Esophagus (tissue), 2 donors: Measurements from ENCODE around the gene CCDC88B. TPM values are rescaled to one million over a fixed set of nuclear protein-coding genes. Genes with fewer than 3 reads are reported as not detected.
"Not testable (repeated sequence)": the region's sequence is repeated elsewhere in the genome, so short reads cannot be mapped to it uniquely, and the experiment has no call there.

Experiments
- H3K27ac ChIP-seq, 2 donors: one replicate each; pipeline ENCODE4 v1.5.1; 2013; ENCODE audit warnings: low read depth in 2 of 2, mild to moderate bottlenecking in 2 of 2, inconsistent platforms in 1 of 2, low read length in 1 of 2, moderate library complexity in 1 of 2
- H3K27me3 ChIP-seq, 2 donors: one replicate each; pipeline ENCODE4 v1.6.1; 2013; ENCODE audit warnings: low read length in 2 of 2, control low read depth in 1 of 2, mild to moderate bottlenecking in 1 of 2; ENCODE audit not compliant: insufficient read depth in 2 of 2, control insufficient read depth in 1 of 2
- H3K36me3 ChIP-seq, 2 donors: one replicate each; pipeline ENCODE4 v1.6.1; 2013; ENCODE audit warnings: low read length in 1 of 2; ENCODE audit not compliant: control insufficient read depth in 2 of 2, insufficient read depth in 2 of 2
- H3K4me1 ChIP-seq, 2 donors: one replicate each; pipeline ENCODE4 v1.6.1; 2013; ENCODE audit warnings: low read length in 1 of 2; ENCODE audit not compliant: control insufficient read depth in 2 of 2, insufficient read depth in 2 of 2
- H3K4me3 ChIP-seq, 2 donors: one replicate each; pipeline ENCODE4 v1.5.1; 2013; ENCODE audit warnings: low read length in 2 of 2, mild to moderate bottlenecking in 2 of 2, low read depth in 1 of 2, moderate library complexity in 1 of 2
- H3K9me3 ChIP-seq, 2 donors: one replicate each; pipeline ENCODE4 v1.6.1; 2013; ENCODE audit warnings: mild to moderate bottlenecking in 2 of 2, low read depth in 1 of 2, low read length in 1 of 2, moderate library complexity in 1 of 2; ENCODE audit not compliant: control insufficient read depth in 2 of 2, insufficient read depth in 1 of 2
- WGBS, 2 donors: extraction: QIAGEN DNeasy Blood & Tissue Kit; methylation state at CpG; one replicate each; pipeline ENCODE4 v1.1.7; 2013; 5-methylcytosine and 5-hydroxymethylcytosine counted together
- polyA plus RNA-seq, 2 donors: library from polyadenylated mRNA; stranded (reverse); fragments of 200-250 nt; gene quantifications; one replicate each; pipeline ENCODE4 v1.2.3, GENCODE V29; 2013
- donor health status: healthy with polysubstance abuse.
- donor health status: Bipolar disorder and iron deficiency.

Gene CCDC88B
- polyA plus RNA-seq, 2 donors: 11.2 to 33.3 TPM

DNA sequence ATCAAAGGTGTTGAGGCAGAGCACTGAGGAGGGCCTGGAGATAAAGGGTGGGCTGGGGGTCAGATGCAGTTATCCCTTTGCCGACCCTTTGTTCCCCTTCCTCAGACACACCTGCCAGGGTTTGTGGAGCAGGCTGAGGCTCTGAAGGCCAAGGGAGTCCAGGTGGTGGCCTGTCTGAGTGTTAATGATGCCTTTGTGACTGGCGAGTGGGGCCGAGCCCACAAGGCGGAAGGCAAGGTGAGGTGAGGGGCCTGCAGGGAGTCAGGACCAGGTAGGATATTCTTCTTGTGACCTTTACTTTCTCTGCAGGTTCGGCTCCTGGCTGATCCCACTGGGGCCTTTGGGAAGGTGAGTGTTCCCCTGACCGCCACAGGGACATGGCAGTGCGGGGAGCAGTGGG is 19.4 kb upstream of the CCDC88B start:
- Histone ChIP-seq H3K27ac (peak overlapping the region; percentile 88 to 93), H3K4me1 (peaks cover 0 to 26% of the 10 kb centered on the region in 2 donors)

GRCh38 chr11:64321026-64321425 is 19.0 kb upstream of the CCDC88B start:
- Histone ChIP-seq H3K27me3 (no peaks in the 10 kb centered on the region), H3K9me3 (no peaks in the 10 kb centered on the region), H3K4me1 (peaks cover 0 to 26% of the 10 kb centered on the region in 2 donors), H3K27ac (peak overlapping the region; percentile 88 to 93), H3K36me3 (peaks cover 0 to 18% of the 10 kb centered on the region in 2 donors), H3K4me3 (no peak overlapping the region)
- 59 to 63% methylated on average over 5 of the region's 5 CpGs for WGBS, 2 donors

More for the DNA sequence above, 19.4 kb upstream of the CCDC88B start:
- Histone ChIP-seq H3K36me3 (peaks cover 0 to 20% of the 10 kb centered on the region in 2 donors), H3K4me3 (no peak overlapping the region), H3K27me3 (no peaks in the 10 kb centered on the region), H3K9me3 (no peaks in the 10 kb centered on the region)
- WGBS, 2 donors: 87 to 91% methylated on average over 7 of the region's 7 CpGs

DNA sequence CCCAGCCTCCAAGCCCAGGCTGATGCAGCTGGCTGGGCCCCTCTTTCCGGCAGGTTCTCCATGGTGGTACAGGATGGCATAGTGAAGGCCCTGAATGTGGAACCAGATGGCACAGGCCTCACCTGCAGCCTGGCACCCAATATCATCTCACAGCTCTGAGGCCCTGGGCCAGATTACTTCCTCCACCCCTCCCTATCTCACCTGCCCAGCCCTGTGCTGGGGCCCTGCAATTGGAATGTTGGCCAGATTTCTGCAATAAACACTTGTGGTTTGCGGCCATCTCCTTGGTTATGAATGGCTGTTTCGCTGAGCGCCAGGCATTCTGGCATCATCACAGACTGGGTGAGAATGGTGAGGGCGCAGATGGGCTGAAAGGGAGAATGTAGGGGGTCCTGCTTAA is 18.5 kb upstream of the CCDC88B start:
- Histone ChIP-seq H3K4me1 (peaks cover 0 to 26% of the 10 kb centered on the region in 2 donors), H3K36me3 (peaks cover 0 to 14% of the 10 kb centered on the region in 2 donors), H3K4me3 (no peak overlapping the region), H3K9me3 (no peaks in the 10 kb centered on the region), H3K27ac (peak overlapping the region; percentile 88 to 93), H3K27me3 (no peaks in the 10 kb centered on the region)
- 47 to 52% methylated on average over 5 of the region's 5 CpGs for WGBS, 2 donors

GRCh38 chr11:64322925-64323260 is 17.1 kb upstream of the CCDC88B start:
- H3K27me3 ChIP-seq: no peaks in the 10 kb centered on the region
- WGBS, 2 donors: 66 to 77% methylated on average over 7 of the region's 7 CpGs
- H3K9me3 ChIP-seq: no peaks in the 10 kb centered on the region
- peaks cover 0 to 14% of the 10 kb centered on the region in 2 donors for H3K36me3 ChIP-seq
- no peak overlapping the region for H3K4me3 ChIP-seq
- H3K4me1 ChIP-seq: peaks cover 0 to 26% of the 10 kb centered on the region in 2 donors
- H3K27ac ChIP-seq: no peak overlapping the region

DNA sequence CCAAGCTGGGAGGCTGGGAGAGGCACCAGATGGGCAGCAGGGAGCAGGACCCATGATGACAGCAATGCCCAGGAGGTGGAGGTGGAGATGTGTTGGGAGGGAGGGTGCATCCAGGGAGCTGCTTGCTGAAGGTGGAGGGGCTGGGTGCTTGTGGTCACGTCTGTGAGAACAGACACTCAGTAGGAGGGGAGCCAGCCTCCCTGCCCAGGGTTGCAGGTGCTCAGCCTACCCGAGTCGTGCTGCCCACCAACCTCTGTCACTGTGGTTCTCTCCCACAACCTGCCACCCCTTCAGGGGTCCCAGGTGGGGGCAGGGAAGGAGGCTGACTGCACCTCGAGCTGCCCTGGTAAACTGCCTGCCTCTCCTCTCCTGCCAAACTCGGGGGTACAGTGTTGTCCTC is 16.6 kb upstream of the CCDC88B start:
- no peak overlapping the region for H3K4me3 ChIP-seq
- peaks cover 0 to 14% of the 10 kb centered on the region in 2 donors for H3K36me3 ChIP-seq
- H3K27me3 ChIP-seq: no peaks in the 10 kb centered on the region
- peak overlapping the region; percentile 79 to 92 for H3K27ac ChIP-seq
- WGBS, 2 donors: 49 to 57% methylated on average over 4 to 5 of the region's 5 CpGs
- H3K4me1 ChIP-seq: peaks cover 0 to 26% of the 10 kb centered on the region in 2 donors
- no peaks in the 10 kb centered on the region for H3K9me3 ChIP-seq

GRCh38 chr11:64323984-64324383 is 16.0 kb upstream of the CCDC88B start:
- peak overlapping the region; percentile 79 to 92 for H3K27ac ChIP-seq
- H3K4me1 ChIP-seq: peaks cover 0 to 23% of the 10 kb centered on the region in 2 donors

GRCh38 chr11:64324692-64325469 is 15.1 kb upstream of the CCDC88B start:
- Histone ChIP-seq H3K4me1 (peaks cover 0 to 18% of the 10 kb centered on the region in 2 donors), H3K4me3 (no peak overlapping the region), H3K27me3 (no peaks in the 10 kb centered on the region), H3K36me3 (peaks cover 0 to 14% of the 10 kb centered on the region in 2 donors), H3K9me3 (no peaks in the 10 kb centered on the region), H3K27ac (peak overlapping the region; percentile 87 to 92)
- WGBS, 2 donors: 61 to 69% methylated on average over 11 of the region's 11 CpGs

More at GRCh38 chr11:64323984-64324383, 16.0 kb upstream of the CCDC88B start:
- H3K36me3 ChIP-seq: peaks cover 0 to 14% of the 10 kb centered on the region in 2 donors
- WGBS, 2 donors: 74% methylated on average over 4 of the region's 4 CpGs
- H3K27me3 ChIP-seq, H3K4me3 ChIP-seq, H3K9me3 ChIP-seq: not testable (repeated sequence)

- Histone ChIP-seq H3K36me3 (peaks cover 0 to 9% of the 10 kb centered on the region in 2 donors), H3K4me3 (no peak overlapping the region), H3K27ac (no peak overlapping the region), H3K4me1 (peaks cover 0 to 24% of the 10 kb centered on the region in 2 donors), H3K9me3 (no peaks in the 10 kb centered on the region), H3K27me3 (no peaks in the 10 kb centered on the region)
- 83 to 89% methylated on average over 2 of the region's 2 CpGs for WGBS, 2 donors
Observed at GRCh38 chr11:64327375-64327774, 12.6 kb upstream of the CCDC88B start.

DNA sequence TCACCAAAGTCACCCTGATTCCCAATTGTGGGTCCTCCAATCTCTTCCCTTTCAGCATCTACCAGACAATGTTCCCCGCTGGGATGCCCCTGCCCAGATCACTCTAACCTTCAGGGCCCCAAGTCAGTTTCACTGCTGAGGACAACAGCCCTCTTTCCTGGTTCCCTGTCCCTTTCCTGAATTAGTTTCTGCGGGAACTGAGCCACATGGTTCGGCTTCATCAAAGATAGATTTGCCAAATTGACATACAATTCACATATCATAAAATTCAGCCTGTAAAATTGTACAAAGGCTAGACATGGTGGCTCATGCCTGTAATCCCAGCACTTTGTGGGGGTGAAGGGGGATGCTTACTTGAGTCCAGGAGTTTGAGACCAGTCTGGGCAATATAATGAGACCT is 12.0 kb upstream of the CCDC88B start:
- 72 to 88% methylated on average over 3 of the region's 3 CpGs for WGBS, 2 donors

GRCh38 chr11:64330888-64331287 is 9.1 kb upstream of the CCDC88B start:
- H3K9me3 ChIP-seq: no peaks in the 10 kb centered on the region
- H3K36me3 ChIP-seq: no peaks in the 10 kb centered on the region
- H3K4me1 ChIP-seq: peaks cover 0 to 15% of the 10 kb centered on the region in 2 donors
- no peaks in the 10 kb centered on the region for H3K27me3 ChIP-seq
- H3K4me3 ChIP-seq: no peak overlapping the region
- WGBS, 2 donors: 87 to 89% methylated on average over 11 of the region's 11 CpGs
- no peak overlapping the region for H3K27ac ChIP-seq

More for the DNA sequence above, 12.0 kb upstream of the CCDC88B start:
- Histone ChIP-seq H3K4me1 (peaks cover 0 to 19% of the 10 kb centered on the region in 2 donors), H3K4me3 (no peak overlapping the region), H3K36me3 (peaks cover 0 to 3% of the 10 kb centered on the region in 2 donors), H3K9me3 (no peaks in the 10 kb centered on the region), H3K27me3 (no peaks in the 10 kb centered on the region), H3K27ac (no peak overlapping the region)
